Measurements from ENCODE around the gene SPAG16.

- TF ChIP-seq CTCF (IDR thresholded peaks at IDR 0.05) (no peak), POLR2A (IDR thresholded peaks at IDR 0.05) (no peak)
Measured at GRCh38 chr2:213317929-213318328, 33.7 kb downstream of the SPAG16 start.
